AG09309 (cell line): ENCODE data around the gene SLCO3A1.

Experiments used
- DNase-seq: peaks from one replicate; pipeline ENCODE4 v3.0.0-alpha.2; 2010; ENCODE audit warnings: low read depth
- H3K4me3 ChIP-seq: 2 replicates; pipeline ENCODE4 v1.5.1; 2011; ENCODE audit warnings: mild to moderate bottlenecking, low read depth, low read length, moderate library complexity; ENCODE audit not compliant: control insufficient read depth
- TF ChIP-seq, protein P1 (sequence below): IDR thresholded peaks from 2 replicates; pipeline ENCODE4 v1.5.1; 2011; ENCODE audit warnings: mild to moderate bottlenecking, low read depth, low read length, inconsistent platforms; ENCODE audit not compliant: insufficient read depth, control insufficient read depth; ENCODE audit errors: missing control alignments

SLCO3A1 gene

DNA sequence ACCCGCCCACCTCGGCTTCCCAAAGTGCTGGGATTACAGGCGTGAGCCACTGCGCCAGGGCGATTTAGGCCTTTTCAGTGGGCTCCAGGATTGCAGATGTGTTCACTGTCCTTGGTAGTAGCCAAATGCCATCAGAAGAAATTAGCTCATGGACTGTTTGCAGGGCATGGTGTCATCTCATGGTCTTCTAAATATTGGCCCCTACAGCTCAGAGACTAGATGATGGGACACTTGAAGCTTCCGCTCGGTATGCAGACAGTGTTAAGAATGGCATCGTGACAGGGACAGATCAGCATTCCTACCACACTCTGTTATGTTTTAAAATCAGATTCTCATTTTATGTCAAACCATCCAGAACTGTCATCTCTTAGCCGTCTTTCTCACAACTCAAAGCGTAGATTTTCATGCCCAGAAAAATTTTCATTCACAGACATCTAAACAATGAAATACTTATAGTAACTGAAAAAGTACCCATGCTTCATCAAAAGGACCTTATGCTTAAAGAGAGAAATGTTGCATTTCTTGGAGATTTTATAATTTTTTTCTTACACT lies 24.9 kb downstream of the SLCO3A1 start:
- TF ChIP-seq, protein P1, sequence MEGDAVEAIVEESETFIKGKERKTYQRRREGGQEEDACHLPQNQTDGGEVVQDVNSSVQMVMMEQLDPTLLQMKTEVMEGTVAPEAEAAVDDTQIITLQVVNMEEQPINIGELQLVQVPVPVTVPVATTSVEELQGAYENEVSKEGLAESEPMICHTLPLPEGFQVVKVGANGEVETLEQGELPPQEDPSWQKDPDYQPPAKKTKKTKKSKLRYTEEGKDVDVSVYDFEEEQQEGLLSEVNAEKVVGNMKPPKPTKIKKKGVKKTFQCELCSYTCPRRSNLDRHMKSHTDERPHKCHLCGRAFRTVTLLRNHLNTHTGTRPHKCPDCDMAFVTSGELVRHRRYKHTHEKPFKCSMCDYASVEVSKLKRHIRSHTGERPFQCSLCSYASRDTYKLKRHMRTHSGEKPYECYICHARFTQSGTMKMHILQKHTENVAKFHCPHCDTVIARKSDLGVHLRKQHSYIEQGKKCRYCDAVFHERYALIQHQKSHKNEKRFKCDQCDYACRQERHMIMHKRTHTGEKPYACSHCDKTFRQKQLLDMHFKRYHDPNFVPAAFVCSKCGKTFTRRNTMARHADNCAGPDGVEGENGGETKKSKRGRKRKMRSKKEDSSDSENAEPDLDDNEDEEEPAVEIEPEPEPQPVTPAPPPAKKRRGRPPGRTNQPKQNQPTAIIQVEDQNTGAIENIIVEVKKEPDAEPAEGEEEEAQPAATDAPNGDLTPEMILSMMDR: no peak
- H3K4me3 ChIP-seq: no peak overlapping the region
- no peak for DNase-seq

DNA sequence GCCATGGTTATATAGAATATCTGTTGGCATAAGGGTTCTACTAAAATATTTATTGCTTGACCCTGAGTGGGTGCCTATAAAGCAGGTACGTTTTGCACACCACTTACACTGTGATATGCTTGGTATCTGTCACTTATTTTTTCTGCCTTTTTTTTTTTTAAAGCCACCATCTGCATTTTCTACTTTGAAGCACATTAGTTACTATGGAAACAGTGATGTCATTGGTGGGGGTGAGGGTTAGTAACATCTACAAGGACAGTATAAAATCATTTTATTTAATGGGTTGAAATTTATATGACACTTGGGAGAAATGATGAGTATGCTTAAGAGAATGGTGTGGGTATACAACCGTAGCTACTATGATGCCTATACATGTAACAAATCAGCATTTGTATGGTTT lies 25.6 kb downstream of the SLCO3A1 start:
- TF ChIP-seq, protein P1: no peak
- DNase-seq: no peak
- no peak overlapping the region for H3K4me3 ChIP-seq

GRCh38 chr15:91880373-91880772 lies 26.9 kb downstream of the SLCO3A1 start:
- TF ChIP-seq, protein P1: no peak
- no peak overlapping the region for H3K4me3 ChIP-seq
- DNase-seq: no peak

GRCh38 chr15:91881569-91882297 lies 28.2 kb downstream of the SLCO3A1 start:
- TF ChIP-seq, protein P1: no peak
- DNase-seq: no peak
- H3K4me3 ChIP-seq: no peak overlapping the region

DNA sequence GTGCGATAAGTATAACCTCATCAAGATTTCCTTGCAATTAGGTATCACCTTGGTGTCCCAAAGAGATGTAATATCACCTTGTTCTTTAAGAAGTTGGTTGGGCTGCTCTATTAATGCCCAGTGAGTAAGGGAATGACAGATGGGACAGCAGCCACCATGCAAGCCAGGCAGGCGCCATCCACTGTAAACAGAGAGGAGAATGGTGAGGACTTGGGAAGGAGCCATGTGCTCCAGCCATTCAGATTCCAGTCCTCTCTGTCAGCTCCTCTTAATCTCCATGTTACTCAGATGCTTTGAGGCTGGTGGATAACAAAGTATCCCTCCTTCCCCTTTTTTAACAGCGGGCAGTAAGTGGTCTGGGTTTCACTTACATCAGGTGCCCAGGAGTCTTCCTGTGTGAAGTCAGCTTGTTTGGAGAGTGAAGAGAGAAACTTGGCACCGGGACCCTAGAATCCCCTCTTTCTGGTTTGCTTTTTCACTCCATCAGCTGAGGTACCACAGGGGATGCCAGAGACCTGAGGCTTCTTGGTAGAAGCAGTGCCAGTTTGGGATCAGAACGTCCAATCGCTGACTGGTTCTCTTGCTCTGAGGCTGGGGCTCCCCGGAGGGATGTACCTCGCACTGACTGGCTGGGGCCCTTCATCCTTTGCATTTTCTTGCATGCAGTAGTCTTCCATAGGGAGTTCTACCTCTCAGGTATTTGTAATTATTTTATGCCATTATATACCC lies 29.5 kb downstream of the SLCO3A1 start:
- no peak overlapping the region for H3K4me3 ChIP-seq
- TF ChIP-seq, protein P1: no peak
- DNase-seq: no peak

- no peak for DNase-seq
- H3K4me3 ChIP-seq: no peak overlapping the region
- TF ChIP-seq, protein P1: no peak
Observed at GRCh38 chr15:91884606-91885005, 31.1 kb downstream of the SLCO3A1 start.
